GM18498 (cell line): ENCODE measurements around the gene NRBF2.
"Not testable (repeated sequence)": the region's sequence is repeated elsewhere in the genome, so short reads cannot be mapped to it uniquely, and the experiment has no call there.

Source experiments
- ATAC-seq: cut with Tn5 transposase; IDR thresholded peaks from one replicate; pipeline ENCODE4 v1.9.1; 2021; ENCODE audit warnings: mild to moderate bottlenecking, moderate library complexity; ENCODE audit not compliant: unreplicated experiment

The NRBF2 gene

GRCh38 chr10:63133056-63133820 lies at the start of gene NRBF2:
TSS of gene NRBF2 (plus strand) at chr10:63133328. CDS start at chr10:63133471, 143 bp downstream.
- ATAC-seq: peak; percentile 97

GRCh38 chr10:63083406-63083805 lies 49.7 kb upstream of the NRBF2 start:
- not testable (repeated sequence) for ATAC-seq

- ATAC-seq: peak; percentile 89
Observed at GRCh38 chr10:63083904-63084689, 49.0 kb upstream of the NRBF2 start.

GRCh38 chr10:63084690-63085382 lies 48.3 kb upstream of the NRBF2 start:
- no peak for ATAC-seq

GRCh38 chr10:63093227-63093626 lies 39.9 kb upstream of the NRBF2 start:
- ATAC-seq: no peak

GRCh38 chr10:63094405-63094804 lies 38.7 kb upstream of the NRBF2 start:
- no peak for ATAC-seq

- ATAC-seq: no peak
Observed at GRCh38 chr10:63094881-63095280, 38.2 kb upstream of the NRBF2 start.

GRCh38 chr10:63099734-63100133 lies 33.4 kb upstream of the NRBF2 start:
- ATAC-seq: no peak

- not testable (repeated sequence) for ATAC-seq
Observed at GRCh38 chr10:63101091-63101490, 32.0 kb upstream of the NRBF2 start.

GRCh38 chr10:63102279-63102883 lies 30.7 kb upstream of the NRBF2 start:
- not testable (repeated sequence) for ATAC-seq

- ATAC-seq: not testable (repeated sequence)
Observed at GRCh38 chr10:63103178-63103577, 29.9 kb upstream of the NRBF2 start.

GRCh38 chr10:63103971-63104409 lies 29.1 kb upstream of the NRBF2 start:
- no peak for ATAC-seq

GRCh38 chr10:63105225-63106110 lies 27.7 kb upstream of the NRBF2 start:
- no peak for ATAC-seq

- ATAC-seq: no peak
Observed at GRCh38 chr10:63106111-63106755, 26.9 kb upstream of the NRBF2 start.

- ATAC-seq: no peak
Observed at GRCh38 chr10:63107943-63108437, 25.1 kb upstream of the NRBF2 start.

GRCh38 chr10:63110940-63111339 lies 22.2 kb upstream of the NRBF2 start:
- no peak for ATAC-seq

GRCh38 chr10:63114031-63114814 lies 18.9 kb upstream of the NRBF2 start:
- ATAC-seq: no peak

- ATAC-seq: no peak
Observed at GRCh38 chr10:63115732-63116383, 17.3 kb upstream of the NRBF2 start.
